Stimulated activated CD4-positive, alpha-beta T cell treated with anti-CD3 and anti-CD28 coated beads, TNF-alpha, amount 100 ng/mL, for 4 hours (primary cell): ENCODE measurements around the gene SP140.
"Not testable (repeated sequence)": the region's sequence is repeated elsewhere in the genome, so short reads cannot be mapped to it uniquely, and the experiment has no call there.

Source experiments
- DNase-seq, 3 experiments: peaks; one replicate each; pipeline ENCODE4 v3.0.0-alpha.2; 2020; ENCODE audit warnings: low read depth in 3 of 3

Gene SP140

GRCh38 chr2:230225486-230225885, at the start of gene SP140:
TSS of gene SP140 (plus strand) at chr2:230225736. CDS start at chr2:230225845, 109 bp downstream.
- peak; percentile 47 to 77 (median 70) for DNase-seq

- DNase-seq, result no peak
Measured at GRCh38 chr2:230176996-230177395, 48.5 kb upstream of the SP140 start.

DNA sequence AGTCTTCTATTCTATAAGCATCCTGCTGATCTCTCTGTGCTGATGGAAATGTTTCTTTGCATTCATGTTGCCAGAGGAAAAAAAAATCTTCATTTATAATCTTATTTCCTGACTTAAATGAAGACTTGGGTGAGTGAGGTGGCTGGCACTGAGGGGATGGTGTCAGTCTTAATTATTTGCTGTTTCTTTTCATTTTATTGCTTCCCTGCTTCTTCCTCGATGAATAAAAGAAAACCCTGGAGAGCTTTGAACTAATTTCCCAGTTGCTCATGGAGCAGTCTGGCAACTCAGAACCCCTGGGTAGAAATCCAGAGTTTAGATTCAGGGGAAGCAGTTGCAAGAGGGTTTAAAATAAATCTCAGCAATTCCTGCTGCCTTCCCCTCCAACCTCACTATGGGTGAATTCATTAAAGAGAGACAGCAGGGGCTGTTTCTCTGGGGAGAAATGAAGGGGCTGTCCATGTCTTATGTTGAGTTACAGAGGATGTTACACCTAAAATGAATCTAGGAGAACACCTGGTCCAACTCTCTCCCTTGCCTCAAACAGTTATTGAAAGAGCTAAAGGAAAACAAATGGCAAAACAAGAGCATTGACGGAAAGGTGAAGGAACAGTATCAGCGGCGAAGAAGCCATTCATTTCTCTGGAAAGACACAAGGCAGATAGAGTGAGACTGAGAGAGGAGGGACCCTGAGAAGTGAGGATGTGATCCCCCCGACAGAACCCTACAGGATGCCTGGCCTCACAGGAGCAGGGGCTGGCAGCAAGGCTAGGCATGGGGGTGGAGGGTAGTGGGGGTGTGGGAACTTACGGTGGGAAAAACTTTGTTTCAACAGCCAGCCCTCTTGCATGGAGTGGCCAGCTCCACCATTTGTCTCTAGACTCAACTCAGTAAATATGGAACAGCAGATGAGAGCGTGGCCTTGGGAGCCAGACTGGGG, 46.7 kb upstream of the SP140 start:
- DNase-seq, result no peak

DNA sequence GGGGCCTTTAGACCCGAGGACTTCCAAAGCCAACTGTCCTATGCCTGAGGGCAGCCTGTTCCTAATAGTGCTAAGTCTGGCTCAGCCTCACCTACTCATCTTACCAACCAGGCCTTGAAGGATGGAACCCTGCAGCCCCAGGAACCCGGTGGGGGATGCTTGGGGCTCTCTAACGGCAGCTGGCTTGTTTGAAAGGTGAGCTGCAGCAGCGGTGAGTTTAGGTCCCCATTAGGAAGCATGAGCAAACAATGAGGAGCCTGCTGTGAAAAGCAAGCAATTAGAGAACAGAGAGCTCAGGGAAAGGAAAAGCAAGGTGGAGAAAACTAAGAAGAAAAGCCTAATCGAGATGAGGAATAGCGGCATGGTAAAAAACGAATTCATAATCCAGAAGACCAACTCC, 45.6 kb upstream of the SP140 start:
- DNase-seq, result no peak

GRCh38 chr2:230181195-230181594, 44.3 kb upstream of the SP140 start:
- DNase-seq, result no peak

GRCh38 chr2:230184727-230185578, 40.6 kb upstream of the SP140 start:
- DNase-seq, result no peak

DNA sequence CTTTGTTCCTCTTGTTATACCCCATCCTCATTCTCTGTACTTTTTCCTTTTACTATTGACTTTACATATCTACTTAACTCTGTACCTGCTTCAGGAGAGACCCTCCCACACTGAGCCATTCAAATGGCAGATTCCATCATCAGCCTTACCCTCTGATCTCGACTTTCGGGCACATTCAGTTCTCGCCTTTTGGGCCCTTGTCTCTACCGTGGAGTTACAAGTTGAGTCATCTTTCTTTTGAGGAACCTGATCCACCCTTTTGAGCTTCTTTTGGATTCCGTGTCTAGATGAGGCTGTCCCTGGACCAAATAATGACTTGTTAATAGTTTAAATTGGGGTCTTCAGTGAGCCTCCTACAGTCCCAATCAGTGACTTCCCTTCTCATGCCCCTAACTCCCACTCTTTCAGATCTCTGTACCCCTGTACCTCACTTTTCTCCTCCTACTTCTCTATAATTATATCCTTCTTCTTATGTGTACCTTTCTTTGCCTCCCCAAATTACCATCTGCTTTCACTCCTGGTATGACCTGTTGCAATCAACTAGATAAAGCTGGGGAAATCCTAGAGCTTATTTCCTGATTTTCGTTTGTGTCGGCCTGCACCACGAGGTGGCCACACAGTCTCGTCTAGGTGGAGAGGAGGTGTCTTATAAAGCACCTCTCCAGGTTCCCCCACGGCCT, 23.0 kb upstream of the SP140 start:
- DNase-seq, result no peak

DNA sequence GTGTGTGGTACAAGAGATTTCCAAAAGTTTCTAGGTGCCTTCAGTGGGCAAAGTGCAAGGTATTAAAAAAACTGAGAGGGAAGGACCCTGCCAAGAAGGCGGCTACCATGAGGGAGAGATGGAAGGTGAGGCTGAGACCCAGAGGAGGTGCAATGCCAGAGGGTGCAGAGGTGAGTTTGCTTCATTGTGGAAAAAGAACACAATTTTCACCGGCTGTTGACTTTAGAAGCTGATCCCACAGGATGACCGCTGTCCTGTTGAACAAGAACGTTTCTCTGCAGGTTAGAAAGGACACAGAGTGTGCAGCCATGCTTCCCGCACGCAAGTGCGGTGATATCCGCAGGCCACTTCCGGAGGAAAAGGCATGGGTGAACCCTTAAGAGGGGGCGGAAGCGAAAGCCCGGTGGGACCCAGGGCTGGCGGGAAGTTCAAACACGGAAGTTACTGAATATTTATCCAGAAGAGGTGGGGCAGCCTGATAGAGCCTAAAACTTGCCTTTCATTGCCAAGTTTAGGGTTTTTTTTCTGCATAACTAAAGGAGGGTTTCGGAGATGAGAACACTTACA, 22.3 kb upstream of the SP140 start:
- DNase-seq, result no peak

GRCh38 chr2:230205034-230205433, 20.5 kb upstream of the SP140 start:
- no peak for DNase-seq

DNA sequence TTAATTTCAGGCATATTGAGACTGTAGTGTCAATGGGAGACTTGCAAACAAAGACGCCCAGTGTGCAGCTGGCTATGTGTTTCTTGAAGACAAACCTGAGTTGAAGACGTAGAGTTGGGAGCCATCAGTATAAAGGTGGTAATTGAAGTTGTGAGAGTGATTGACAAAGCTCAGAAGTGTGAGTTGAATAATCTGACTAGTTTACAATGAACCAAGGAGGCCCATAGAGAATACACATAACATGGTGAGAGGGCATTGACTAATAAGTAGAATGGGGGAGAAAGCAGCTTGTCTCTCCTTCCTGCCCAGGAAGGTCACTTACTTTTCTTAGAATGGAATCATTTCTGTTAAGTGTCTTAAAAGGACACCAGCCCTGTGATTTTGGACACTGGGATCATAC, 19.8 kb upstream of the SP140 start:
- DNase-seq, result no peak

DNA sequence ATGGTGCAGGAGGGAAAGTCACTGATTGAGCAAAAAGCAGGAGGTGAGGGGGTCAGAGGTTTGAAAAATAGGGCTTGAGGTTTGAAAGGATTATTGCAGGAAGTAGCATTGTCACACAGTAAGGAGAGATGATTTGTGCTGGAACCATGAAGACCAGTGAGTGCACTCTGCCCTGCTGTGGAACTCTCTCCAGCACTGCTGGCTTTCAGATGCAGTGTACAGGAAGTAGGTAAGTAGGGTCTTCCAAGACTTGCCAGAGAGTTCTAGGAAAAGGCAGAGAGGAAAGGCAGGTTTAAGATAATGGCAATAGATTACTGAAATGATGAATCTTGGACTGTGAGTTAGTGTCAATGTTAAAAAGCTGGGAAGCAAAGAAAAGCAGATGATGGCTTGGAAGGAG, 17.0 kb upstream of the SP140 start:
- no peak for DNase-seq

DNA sequence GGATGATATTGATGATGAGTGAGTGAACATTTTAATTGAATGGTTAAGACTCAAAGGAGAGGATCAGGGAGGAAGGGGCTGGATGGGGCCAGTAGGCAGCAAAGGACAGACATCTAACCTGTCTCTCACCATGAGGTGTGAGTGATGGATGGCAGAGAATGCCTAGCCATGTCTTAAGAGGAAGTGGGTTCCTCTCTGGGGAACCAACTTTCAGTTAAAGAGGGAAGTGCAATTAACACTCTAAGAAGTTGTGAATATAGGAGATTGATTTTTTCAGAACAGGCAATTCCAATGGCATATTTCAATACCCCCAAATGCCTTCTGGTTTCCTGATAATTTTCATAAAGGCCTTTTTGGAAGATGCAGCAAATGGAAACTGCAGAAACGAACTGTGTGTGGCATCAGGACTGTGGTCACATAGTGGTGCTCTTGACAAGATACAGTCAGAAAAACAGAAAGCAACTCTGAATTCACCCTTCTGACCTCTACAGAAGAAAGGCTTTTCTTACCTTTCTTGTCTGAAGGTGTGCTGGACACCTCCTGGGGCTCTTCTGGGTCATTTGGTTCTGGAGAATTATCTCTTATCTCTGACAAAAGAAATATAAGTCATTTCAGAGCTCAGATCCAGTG, 16.0 kb upstream of the SP140 start:
- no peak for DNase-seq

GRCh38 chr2:230216489-230216888, 9.0 kb upstream of the SP140 start:
- no peak for DNase-seq

DNA sequence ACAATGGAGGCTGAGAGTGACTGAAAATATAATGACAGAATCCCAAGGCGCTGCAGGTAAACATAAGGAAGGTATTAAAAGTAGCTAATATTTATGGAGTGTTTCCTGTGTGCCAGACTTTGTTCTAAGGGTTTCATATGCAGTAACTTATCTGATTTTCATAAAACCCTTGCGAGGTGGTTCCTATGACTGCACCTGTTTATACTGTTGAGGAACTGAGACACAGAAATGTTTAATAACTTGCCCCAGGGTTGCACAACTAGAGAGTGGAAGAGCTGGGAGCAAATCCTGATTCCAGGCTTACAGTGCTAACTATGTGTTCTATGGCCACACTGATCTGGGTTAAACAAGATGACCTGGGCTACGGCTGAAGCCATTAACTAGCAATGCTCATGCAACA, 8.1 kb upstream of the SP140 start:
- DNase-seq, result no peak

DNA sequence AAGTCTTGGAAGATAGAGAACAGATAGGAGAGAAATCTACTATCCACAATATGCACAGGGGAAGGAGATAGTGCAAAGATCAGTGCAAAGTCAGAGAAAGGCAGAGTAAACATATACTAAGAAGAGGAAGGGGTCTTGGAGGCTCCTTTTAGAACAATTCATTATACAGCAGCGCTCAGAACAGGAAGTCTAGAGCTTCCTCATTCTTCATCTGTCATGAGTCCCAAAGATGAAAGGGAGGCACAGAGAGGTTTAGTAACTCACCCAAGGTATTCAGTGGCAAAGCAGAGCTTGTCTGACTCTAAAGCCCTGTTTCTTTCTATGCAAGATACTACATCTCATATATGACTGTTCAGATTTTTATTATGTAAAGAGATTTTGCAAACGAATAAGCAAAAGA, 7.1 kb upstream of the SP140 start:
- no peak for DNase-seq

- peak; percentile 42 to 66 (median 63) for DNase-seq
Measured at GRCh38 chr2:230219419-230220331, 5.9 kb upstream of the SP140 start, which contains the start of gene SP110. TSS of gene SP110 (minus strand) at chr2:230219984. CDS start at chr2:230216927, 3,057 bp downstream.

DNA sequence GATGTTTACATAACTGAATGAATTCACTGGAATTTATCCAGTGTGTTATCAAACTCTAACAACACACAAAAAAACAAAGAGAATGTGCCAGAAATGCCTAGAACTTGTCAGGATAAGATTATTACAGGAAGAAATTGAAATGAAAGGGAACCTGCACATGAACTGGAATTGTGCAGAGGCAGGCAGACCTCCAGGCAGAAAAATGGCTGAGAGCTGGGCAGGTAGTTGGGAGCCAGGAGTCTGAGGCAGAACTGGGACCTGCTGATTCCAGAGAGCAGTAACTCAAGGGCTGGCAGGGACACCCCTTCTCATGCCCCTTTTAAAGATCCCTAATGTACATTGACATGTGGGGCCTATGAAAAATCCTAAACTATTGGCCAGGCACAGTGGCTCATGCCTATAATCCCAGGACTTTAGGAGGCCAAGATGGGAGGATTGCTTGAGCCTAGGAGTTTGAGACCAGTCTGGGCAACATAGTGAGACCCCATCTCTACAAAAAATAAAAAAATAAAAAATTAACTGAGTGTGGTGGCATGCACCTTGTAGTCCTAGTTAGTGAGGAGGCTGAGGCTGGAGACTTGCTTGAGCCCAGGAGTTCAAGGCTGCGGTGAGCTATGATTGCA, 5.1 kb upstream of the SP140 start:
- no peak for DNase-seq

DNA sequence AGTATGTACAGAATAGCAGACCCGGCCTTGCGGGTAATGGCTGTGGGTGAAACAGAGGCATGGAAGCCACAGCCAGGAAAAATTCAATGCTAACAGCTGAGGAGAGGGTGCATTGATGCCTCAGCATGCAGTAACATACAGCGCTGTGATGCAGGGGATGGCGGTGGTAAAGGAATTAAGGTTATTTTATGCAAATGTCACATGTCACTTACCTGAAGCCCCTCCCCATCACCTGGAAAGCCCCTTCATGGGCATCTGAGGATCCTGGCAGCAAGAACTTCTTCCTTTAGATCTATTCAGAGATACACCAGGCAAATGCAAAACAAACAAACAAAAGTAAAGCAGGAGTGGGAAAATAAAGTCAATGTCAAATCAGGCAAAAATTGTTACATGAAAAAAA, 4.0 kb upstream of the SP140 start:
- DNase-seq, result no peak

DNA sequence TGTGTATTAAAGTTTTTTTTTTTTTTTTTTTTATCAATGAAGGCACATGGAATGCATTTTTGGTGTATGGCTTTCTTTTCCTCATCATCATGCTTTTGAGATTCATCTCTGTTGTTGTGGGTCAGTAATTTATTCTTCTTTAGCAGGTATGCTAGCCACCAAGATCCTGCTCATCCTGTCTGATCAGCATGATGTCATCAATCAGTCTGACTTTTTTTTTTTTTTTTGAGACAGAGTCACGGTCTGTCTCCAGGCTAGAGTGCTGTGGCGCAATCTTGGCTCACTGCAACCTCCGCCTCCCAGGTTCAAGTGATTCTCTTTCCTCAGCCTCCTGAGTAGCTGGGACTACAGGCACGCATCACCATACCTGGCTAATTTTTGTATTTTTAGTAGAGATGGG, 2.7 kb upstream of the SP140 start:
- not testable (repeated sequence) for DNase-seq

GRCh38 chr2:230224458-230224857, 1.1 kb upstream of the SP140 start:
- no peak for DNase-seq
